NCI-H2107 (cell line): ENCODE results near the gene LMO7.
"Not testable (repeated sequence)": the region's sequence is repeated elsewhere in the genome, so short reads cannot be mapped to it uniquely, and the experiment has no call there.

Source experiments
- DNase-seq: peaks from one replicate; lab custom pipeline; 2025; lab: John Stamatoyannopoulos, UW

The LMO7 gene

GRCh38 chr13:75699062-75699461 is 62.9 kb downstream of the LMO7 start:
- DNase-seq = no peak

GRCh38 chr13:75699717-75700116 is 63.6 kb downstream of the LMO7 start:
- DNase-seq = not testable (repeated sequence)

GRCh38 chr13:75700552-75700951 is 64.4 kb downstream of the LMO7 start:
- no peak for DNase-seq

- DNase-seq = no peak
Observed at GRCh38 chr13:75702476-75702875, 66.3 kb downstream of the LMO7 start.

GRCh38 chr13:75703769-75704168 is 67.6 kb downstream of the LMO7 start:
- DNase-seq = no peak

GRCh38 chr13:75704194-75704926 is 68.2 kb downstream of the LMO7 start:
- no peak for DNase-seq

GRCh38 chr13:75704927-75705288 is 68.8 kb downstream of the LMO7 start:
- no peak for DNase-seq

- DNase-seq = no peak
Observed at GRCh38 chr13:75705395-75705794, 69.3 kb downstream of the LMO7 start.

GRCh38 chr13:75705908-75706307 is 69.8 kb downstream of the LMO7 start:
- no peak for DNase-seq

GRCh38 chr13:75713852-75714251 is 77.7 kb downstream of the LMO7 start:
- no peak for DNase-seq

GRCh38 chr13:75715601-75716523 is 79.7 kb downstream of the LMO7 start:
- DNase-seq = no peak

GRCh38 chr13:75717525-75717924 is 81.4 kb downstream of the LMO7 start:
- no peak for DNase-seq

GRCh38 chr13:75721307-75721706 is 85.2 kb downstream of the LMO7 start:
- no peak for DNase-seq

GRCh38 chr13:75723901-75724300 is 87.8 kb downstream of the LMO7 start:
- DNase-seq = no peak

GRCh38 chr13:75724752-75725517 is 88.8 kb downstream of the LMO7 start:
- no peak for DNase-seq

- no peak for DNase-seq
Observed at GRCh38 chr13:75725736-75726135, 89.6 kb downstream of the LMO7 start.

- DNase-seq = no peak
Observed at GRCh38 chr13:75726306-75726705, 90.2 kb downstream of the LMO7 start.

- DNase-seq = not testable (repeated sequence)
Observed at GRCh38 chr13:75733113-75733512, 97.0 kb downstream of the LMO7 start.

- no peak for DNase-seq
Observed at GRCh38 chr13:75736173-75736572, 100.0 kb downstream of the LMO7 start.

GRCh38 chr13:75738841-75739240 is 102.7 kb downstream of the LMO7 start:
- no peak for DNase-seq

- no peak for DNase-seq
Observed at GRCh38 chr13:75739244-75739868, 103.2 kb downstream of the LMO7 start.

- no peak for DNase-seq
Observed at GRCh38 chr13:75740031-75740430, 103.9 kb downstream of the LMO7 start.
